Neural crest cell (in vitro differentiated cells): ENCODE results near the gene DYNC1H1. TPM values are rescaled to one million over a fixed set of nuclear protein-coding genes. Genes with fewer than 3 reads are reported as not detected.

Experiments used
- DNase-seq: peaks from one replicate; pipeline ENCODE4 v3.0.0; 2021; ENCODE audit warnings: low read depth, mixed read lengths, low spot score
- H3K27ac Mint-ChIP-seq: one replicate; pipeline ENCODE4 v1.8.0; 2021; ENCODE audit warnings: mild to moderate bottlenecking, mixed read lengths; ENCODE audit not compliant: unreplicated experiment
- H3K27me3 Mint-ChIP-seq: 2 replicates; pipeline ENCODE4 v1.8.0; 2021; ENCODE audit warnings: low read depth, mild to moderate bottlenecking, mixed read lengths
- H3K36me3 Mint-ChIP-seq: 2 replicates; pipeline ENCODE4 v1.8.0; 2021; ENCODE audit warnings: low read depth, mild to moderate bottlenecking, mixed read lengths
- H3K4me1 Mint-ChIP-seq: 2 replicates; pipeline ENCODE4 v1.8.0; 2021; ENCODE audit warnings: mixed read lengths
- H3K4me3 Mint-ChIP-seq: one replicate; pipeline ENCODE4 v1.8.0; 2021; ENCODE audit warnings: mild to moderate bottlenecking, mixed read lengths
- H3K9me3 Mint-ChIP-seq: 2 replicates; pipeline ENCODE4 v1.8.0; 2021; ENCODE audit warnings: mixed read lengths
- CTCF ChIP-seq: fragments of 200-600 bp; sonication (generic); conservative IDR thresholded peaks from 2 replicates; pipeline ENCODE4 v1.5.0; 2021; ENCODE audit warnings: antibody characterized with exemption, mild to moderate bottlenecking
- total RNA-seq: library from RNA; stranded (reverse); gene quantifications from 2 replicates; pipeline ENCODE4 v1.2.1, GENCODE V29; 2021

Gene DYNC1H1
- total RNA-seq, 1 donor from 2014 or later = 528 TPM

DNA sequence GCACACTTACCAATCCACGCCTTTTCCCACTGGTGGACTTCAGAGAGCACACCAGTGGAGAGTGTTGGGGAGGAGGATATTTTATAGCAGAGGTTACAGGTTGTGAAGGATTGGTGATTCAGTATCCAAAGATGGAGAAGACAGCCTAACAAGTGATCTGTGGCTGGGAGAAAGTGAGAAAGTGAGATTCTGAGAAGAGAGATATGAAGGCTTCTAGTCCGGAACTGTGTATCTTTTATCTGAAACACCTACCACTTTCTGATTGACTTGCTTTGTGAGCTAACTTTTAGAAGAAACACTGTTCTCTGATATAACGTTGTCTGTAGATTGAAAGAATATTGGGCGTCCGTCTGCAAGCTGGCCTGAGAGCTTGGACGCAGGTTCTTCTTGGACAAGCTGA, 24.0 kb downstream of the DYNC1H1 start:
- DNase-seq = no peak
- Mint-ChIP-seq H3K4me3 (no peak overlapping the region), H3K27me3 (no peaks in the 10 kb centered on the region), H3K36me3 (peaks cover 38% of the 10 kb centered on the region), H3K9me3 (no peaks in the 10 kb centered on the region), H3K27ac (no peak overlapping the region), H3K4me1 (no peaks in the 10 kb centered on the region)
- TF ChIP-seq CTCF = no peak

- Mint-ChIP-seq H3K4me1 (no peaks in the 10 kb centered on the region), H3K27ac (no peak overlapping the region), H3K9me3 (no peaks in the 10 kb centered on the region), H3K27me3 (no peaks in the 10 kb centered on the region), H3K36me3 (peaks cover 37% of the 10 kb centered on the region), H3K4me3 (no peak overlapping the region)
- TF ChIP-seq CTCF = no peak
- DNase-seq = no peak
Measured at GRCh38 chr14:101991352-101991751, 27.0 kb downstream of the DYNC1H1 start.

DNA sequence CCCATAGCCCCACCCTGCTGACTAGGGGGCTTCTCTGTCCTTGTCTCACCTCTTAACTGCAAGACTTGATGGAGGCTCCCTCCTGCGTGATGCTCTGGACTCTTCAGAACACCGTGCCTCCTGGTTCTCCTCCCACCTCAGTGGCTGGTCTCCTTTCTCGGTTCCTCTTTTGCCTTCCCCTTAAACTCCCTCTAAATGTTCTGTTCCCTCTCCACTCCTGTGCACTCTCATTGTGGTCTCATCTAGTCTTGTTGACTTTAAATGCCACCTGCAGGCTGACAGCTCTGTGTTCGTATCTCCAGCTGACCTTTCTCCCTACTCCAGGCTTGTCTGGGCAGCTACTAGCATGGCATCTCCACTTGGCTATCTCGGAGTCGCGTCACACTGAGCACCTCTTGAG, 28.3 kb downstream of the DYNC1H1 start:
- H3K4me1 Mint-ChIP-seq = no peaks in the 10 kb centered on the region
- TF ChIP-seq CTCF = no peak
- no peak overlapping the region for H3K4me3 Mint-ChIP-seq
- no peaks in the 10 kb centered on the region for H3K9me3 Mint-ChIP-seq
- H3K27ac Mint-ChIP-seq = peak overlapping the region; percentile 48
- DNase-seq = no peak
- no peaks in the 10 kb centered on the region for H3K27me3 Mint-ChIP-seq
- peaks cover 40% of the 10 kb centered on the region for H3K36me3 Mint-ChIP-seq

DNA sequence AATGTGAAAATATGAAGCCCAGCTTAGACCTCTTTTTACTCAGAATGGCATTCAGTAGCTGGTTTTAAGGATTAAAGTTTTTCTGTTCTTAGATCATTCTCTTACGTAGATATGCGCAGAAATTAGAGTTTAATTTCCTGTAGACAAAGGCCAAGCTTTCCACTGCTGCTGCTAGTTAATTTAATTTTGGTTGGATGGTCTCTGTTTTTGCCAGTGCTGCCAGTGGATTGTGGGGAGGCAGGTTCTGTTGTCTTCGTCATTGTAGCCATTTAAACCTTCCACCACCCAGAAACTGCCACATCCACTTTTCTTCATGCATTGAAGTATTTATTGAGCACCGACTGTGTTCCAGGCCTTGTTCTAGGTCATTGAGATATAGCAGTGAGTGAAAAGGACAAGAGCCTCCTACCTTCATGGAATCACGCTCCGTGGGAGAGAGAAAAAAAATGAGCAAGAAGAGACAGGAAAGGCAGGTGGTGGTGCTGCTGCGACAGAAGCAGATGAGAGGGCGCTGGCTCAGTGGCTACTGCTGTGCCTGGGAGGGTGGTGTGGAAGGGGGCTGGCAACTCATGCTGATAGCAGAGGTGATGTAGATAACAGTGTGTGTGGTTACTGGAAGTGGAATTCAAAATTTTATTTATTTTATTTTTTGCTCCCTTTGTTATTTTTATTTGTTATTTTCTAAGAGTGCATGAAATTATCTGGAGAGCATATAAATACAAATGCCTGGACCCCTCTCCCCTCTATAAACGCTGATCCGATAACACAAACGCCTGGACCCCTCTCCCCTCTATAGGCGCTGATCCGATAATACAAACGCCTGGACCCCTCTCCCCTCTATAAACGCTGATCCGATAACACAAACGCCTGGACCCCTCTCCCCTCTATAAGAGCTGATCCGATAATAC, 33.3 kb downstream of the DYNC1H1 start:
- no peaks in the 10 kb centered on the region for H3K27me3 Mint-ChIP-seq
- no peak overlapping the region for H3K4me3 Mint-ChIP-seq
- no peak overlapping the region for H3K27ac Mint-ChIP-seq
- TF ChIP-seq CTCF = no peak
- no peak for DNase-seq
- no peaks in the 10 kb centered on the region for H3K4me1 Mint-ChIP-seq
- H3K36me3 Mint-ChIP-seq = peaks cover 28% of the 10 kb centered on the region
- no peaks in the 10 kb centered on the region for H3K9me3 Mint-ChIP-seq

DNA sequence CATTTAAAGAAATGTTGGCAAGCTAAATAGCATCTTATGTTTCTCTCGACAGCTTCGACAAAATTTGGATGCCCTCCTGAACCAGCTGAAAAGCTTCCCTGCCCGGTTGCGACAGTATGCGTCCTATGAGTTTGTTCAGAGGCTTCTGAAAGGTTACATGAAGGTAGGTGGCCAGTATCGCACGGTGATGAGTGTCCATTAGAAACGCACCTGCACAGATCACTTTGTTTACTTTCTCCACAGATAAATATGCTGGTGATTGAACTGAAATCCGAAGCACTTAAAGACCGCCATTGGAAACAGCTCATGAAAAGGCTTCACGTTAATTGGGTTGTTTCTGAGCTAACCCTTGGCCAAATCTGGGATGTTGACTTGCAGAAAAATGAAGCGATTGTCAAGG, 36.5 kb downstream of the DYNC1H1 start:
- H3K4me3 Mint-ChIP-seq = no peak overlapping the region
- H3K27ac Mint-ChIP-seq = no peak overlapping the region
- peaks cover 16% of the 10 kb centered on the region for H3K36me3 Mint-ChIP-seq
- no peaks in the 10 kb centered on the region for H3K9me3 Mint-ChIP-seq
- DNase-seq = no peak
- no peaks in the 10 kb centered on the region for H3K4me1 Mint-ChIP-seq
- no peak for TF ChIP-seq CTCF
- no peaks in the 10 kb centered on the region for H3K27me3 Mint-ChIP-seq
